Stimulated activated CD4-positive, alpha-beta T cell treated with anti-CD3 and anti-CD28 coated beads, Interleukin-1b, Interleukin-23, amount 100 ng/mL, for 1 hour (primary cell): ENCODE data around the gene CYP24A1.

Source experiments
- DNase-seq, 2 donors: peaks; one replicate each; pipeline ENCODE4 v3.0.0-alpha.2; 2020; ENCODE audit warnings: low read depth in 2 of 2

The CYP24A1 gene

GRCh38 chr20:54112221-54112884 lies 61.4 kb downstream of the CYP24A1 start:
- DNase-seq: no peak

DNA sequence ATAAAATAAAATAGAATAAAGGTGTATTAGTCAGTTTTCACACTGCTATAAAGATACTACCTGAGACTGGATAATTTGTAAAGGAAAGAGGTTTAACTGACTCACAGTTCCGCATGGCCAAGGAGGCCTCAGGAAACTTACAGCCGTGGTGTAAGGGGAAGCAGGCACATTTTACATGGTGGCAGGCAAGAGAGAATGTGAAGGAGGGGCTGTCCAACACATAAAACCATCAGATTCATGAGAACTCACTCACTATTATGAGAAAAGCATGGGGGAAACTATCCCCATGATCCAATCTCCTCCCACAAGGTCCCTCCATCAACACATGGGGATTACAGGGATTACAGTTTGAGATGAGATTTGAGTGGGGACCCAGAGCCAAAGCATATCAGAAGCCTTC lies 62.3 kb downstream of the CYP24A1 start:
- no peak for DNase-seq

GRCh38 chr20:54110457-54110856 lies 63.3 kb downstream of the CYP24A1 start:
- DNase-seq: no peak

DNA sequence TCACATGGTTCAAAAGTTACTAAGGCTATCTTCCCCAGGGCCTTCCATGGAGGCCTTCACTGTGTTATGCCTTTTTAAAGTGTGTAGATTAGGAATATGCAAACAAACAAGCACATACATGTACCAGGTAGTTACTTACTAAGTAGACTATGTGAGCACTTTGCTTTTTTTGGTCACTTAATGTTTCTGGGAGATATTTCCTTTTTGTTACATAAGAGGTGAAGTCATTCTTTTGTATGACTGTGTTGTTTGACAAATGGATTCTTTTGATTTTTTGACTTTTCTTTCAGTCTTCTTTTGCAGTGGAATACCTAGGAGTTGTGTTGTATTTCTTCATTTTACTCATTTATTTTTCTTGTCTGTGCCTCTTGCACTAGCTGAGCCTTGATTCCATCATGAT lies 63.7 kb downstream of the CYP24A1 start:
- DNase-seq: no peak

DNA sequence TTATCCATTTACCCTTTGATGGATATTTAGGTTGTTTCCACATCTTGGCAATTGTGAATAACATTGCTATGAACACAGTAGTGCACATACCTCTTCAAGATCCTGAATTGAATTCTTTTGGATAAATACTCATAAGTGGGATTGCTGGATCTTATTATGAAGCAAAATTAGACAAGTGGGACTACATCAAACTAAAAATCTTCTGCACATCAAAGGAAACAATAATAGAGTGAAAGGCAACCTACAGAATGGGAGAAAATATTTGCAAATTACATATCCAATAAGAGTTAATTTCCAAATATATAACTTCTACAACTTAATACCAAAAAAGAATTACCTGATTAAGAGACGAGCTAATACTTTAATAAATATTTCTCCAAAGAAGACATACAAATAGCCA lies 65.0 kb downstream of the CYP24A1 start:
- no peak for DNase-seq

DNA sequence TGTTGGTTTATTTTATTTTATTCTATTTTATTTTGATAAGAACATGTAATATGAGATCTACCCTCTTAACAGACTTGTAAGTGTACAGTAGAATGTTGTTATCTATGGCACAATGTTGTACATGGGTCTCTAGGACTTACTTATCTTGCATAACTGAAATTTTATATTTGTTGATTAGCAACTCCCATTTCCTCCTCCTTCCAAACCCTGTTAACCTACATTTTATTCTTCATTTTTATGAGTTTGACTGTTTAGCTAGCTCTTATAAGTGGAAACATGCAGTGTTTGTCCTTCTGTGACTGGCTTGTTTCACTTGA lies 65.5 kb downstream of the CYP24A1 start:
- no peak for DNase-seq

GRCh38 chr20:54107600-54108325 lies 66.0 kb downstream of the CYP24A1 start:
- no peak for DNase-seq

DNA sequence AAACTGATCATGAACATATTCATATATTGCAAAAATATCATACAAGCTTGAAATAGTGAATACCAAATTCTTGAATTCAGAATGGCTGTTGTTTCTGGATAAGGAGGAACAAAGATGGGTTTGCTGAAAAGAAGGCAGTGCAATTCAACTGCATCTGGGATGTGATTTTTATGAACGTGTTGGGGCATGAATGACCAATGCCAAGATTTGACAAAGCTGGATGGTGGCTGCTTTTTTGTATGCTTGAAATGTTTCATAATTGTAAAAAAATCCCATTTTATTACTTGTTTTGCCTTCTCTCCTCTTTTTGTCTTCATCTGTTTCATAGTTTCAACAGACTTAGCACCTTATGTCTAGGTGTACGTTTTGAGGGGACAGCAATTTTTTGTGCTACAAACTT lies 66.6 kb downstream of the CYP24A1 start:
- DNase-seq: no peak

DNA sequence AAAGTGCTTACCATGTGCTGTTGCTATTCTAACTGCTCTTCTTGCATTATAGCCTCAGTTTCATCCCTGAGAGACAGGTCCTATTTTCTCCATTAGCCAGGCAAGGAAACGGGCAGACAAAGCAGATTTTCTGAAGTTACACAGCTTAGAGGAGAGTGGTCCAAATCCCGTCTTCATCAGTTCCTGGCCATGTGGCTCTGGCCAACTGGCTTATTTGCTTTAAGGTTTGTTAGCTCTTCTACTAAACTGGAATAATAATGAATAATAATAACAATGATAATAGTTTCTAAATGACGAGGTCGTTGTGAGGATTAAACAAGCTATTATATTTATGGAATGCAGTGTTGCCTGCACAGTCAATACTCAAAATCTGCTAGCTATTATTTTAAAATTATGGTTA lies 67.6 kb downstream of the CYP24A1 start:
- DNase-seq: no peak

DNA sequence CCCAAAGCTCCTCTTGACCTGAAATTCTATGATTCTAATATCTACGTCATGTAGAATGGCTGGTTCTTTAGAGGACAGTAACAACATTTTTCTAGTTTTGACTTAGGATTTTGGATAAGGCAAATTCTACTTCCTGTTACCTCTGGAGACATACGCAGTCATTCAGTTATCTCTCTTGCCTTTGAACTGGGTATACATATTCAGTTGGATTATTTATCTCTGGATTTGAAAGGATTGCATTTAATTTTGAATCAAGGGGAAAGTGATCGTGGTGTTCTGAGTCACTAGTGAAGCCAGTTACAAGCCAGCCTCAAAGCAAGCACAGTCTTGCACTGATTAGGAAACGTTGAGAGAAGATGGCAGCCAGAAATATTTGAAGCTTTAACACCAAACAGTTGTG lies 68.1 kb downstream of the CYP24A1 start:
- DNase-seq: no peak

DNA sequence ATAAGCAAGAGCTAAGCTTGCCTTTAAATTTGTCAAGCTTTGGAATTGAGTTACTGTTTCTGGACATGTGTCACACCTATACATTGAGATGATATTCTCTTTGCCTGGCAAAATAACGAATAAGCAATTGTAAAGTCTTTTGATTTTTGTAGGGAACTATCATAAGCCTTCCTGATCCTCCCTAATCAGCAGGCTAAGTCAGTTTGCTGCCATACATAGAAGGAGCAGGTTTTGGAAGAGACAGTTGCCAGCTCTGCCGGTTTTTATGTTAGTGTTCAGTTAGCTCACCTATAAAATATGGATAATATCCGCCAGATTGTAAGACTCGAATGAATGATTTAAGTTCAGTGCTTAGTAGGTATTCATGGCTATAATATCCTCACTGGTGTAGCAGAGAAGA lies 69.0 kb downstream of the CYP24A1 start:
- DNase-seq: no peak

DNA sequence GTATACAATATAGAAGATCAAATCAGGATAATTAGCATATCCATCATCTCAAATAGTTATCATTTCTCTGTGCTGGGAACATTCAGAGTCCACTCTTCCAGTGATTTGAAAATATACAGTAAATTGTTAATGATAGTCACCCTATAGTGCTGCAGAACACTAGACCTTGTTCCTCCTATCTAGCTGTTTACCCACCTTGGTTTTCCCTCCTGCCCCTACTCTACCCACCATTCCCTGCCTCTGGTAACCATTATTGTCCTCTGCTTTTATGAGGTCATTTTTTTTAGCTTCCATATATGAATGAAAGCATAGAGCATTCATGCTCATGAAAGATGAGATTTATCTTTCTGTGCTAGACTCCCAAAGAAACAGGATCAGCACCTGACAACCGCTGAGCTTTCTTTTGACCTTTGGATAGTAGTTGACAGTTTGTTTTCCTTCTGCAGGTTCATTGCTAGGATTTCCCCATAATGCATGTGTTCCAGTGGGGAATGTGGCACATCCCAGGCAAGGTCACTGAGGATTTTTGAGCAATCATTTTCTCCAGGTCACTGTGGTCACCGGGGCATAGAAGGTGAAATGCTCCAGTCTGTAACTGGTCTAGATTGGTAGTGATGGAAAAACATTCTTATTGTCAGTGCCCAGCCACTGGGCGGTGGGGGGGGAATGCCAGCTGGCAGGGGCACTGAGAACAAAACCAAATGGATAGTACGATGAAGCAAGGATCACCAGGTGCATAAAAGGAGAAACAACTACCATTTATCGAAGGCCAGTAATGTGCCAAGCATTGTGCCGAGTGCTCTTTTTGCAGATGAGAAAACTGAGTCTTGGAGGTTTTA lies 69.8 kb downstream of the CYP24A1 start:
- DNase-seq: no peak
